Astrocyte (in vitro differentiated cells and primary cell): ENCODE results near the gene PCNX1. TPM values are rescaled to one million over a fixed set of nuclear protein-coding genes. Genes with fewer than 3 reads are reported as not detected.
"Not testable (repeated sequence)": the region's sequence is repeated elsewhere in the genome, so short reads cannot be mapped to it uniquely, and the experiment has no call there.

Experiments used
- DNase-seq: peaks from one replicate; pipeline ENCODE4 v3.0.0-alpha.2; 2010; ENCODE audit warnings: low read depth
- FAIRE-seq: peaks from 2 replicates; lab custom pipeline; 2011; peaks lifted over from hg19 to GRCh38; lab: Jason Lieb, UNC
- H2AFZ ChIP-seq: 2 replicates; pipeline ENCODE4 v1.6.0; 2012; ENCODE audit warnings: low read depth, low read length, inconsistent platforms
- H3K27ac ChIP-seq: 2 replicates; pipeline ENCODE4 v1.5.1; 2011; ENCODE audit warnings: low read depth, low read length, inconsistent platforms
- H3K27me3 ChIP-seq: 2 replicates; pipeline ENCODE4 v1.6.0; 2011; ENCODE audit warnings: low read length, inconsistent platforms; ENCODE audit not compliant: insufficient read depth
- H3K36me3 ChIP-seq: 2 replicates; pipeline ENCODE4 v1.5.1; 2011; ENCODE audit warnings: low read length, inconsistent platforms; ENCODE audit not compliant: insufficient read depth
- H3K4me1 ChIP-seq: 2 replicates; pipeline ENCODE4 v1.5.1; 2011; ENCODE audit warnings: low read length, inconsistent platforms; ENCODE audit not compliant: insufficient read depth
- H3K4me2 ChIP-seq: 2 replicates; pipeline ENCODE4 v1.6.0; 2012; ENCODE audit warnings: low read length, inconsistent platforms
- H3K4me3 ChIP-seq: 2 replicates; pipeline ENCODE4 v1.5.1; 2011; ENCODE audit warnings: low read depth, mild to moderate bottlenecking, low read length, inconsistent platforms; ENCODE audit not compliant: insufficient read depth
- H3K79me2 ChIP-seq: 2 replicates; pipeline ENCODE4 v1.6.0; 2012; ENCODE audit warnings: mild to moderate bottlenecking, low read length, inconsistent platforms; ENCODE audit not compliant: insufficient read depth
- H3K9ac ChIP-seq: 2 replicates; pipeline ENCODE4 v1.6.0; 2012; ENCODE audit warnings: mild to moderate bottlenecking, low read length, inconsistent platforms
- H3K9me3 ChIP-seq: 2 replicates; pipeline ENCODE4 v1.5.1; 2012; ENCODE audit warnings: low read depth, mild to moderate bottlenecking, low read length, inconsistent platforms; ENCODE audit not compliant: insufficient read depth
- H4K20me1 ChIP-seq: 2 replicates; pipeline ENCODE4 v1.6.0; 2012; ENCODE audit warnings: low read length, inconsistent platforms; ENCODE audit not compliant: insufficient read depth
- H3K27ac Mint-ChIP-seq: one replicate; pipeline ENCODE4 v1.8.0; 2021; ENCODE audit warnings: mild to moderate bottlenecking, mixed read lengths; ENCODE audit not compliant: unreplicated experiment
- H3K27me3 Mint-ChIP-seq: one replicate; pipeline ENCODE4 v1.8.0; 2021; ENCODE audit warnings: low read depth, mixed read lengths; ENCODE audit not compliant: unreplicated experiment
- H3K36me3 Mint-ChIP-seq: one replicate; pipeline ENCODE4 v1.8.0; 2021; ENCODE audit warnings: low read depth, mixed read lengths; ENCODE audit not compliant: unreplicated experiment
- H3K4me1 Mint-ChIP-seq: one replicate; pipeline ENCODE4 v1.8.0; 2021; ENCODE audit warnings: low read depth, mixed read lengths; ENCODE audit not compliant: unreplicated experiment
- H3K4me3 Mint-ChIP-seq: one replicate; pipeline ENCODE4 v1.8.0; 2021; ENCODE audit warnings: mild to moderate bottlenecking, moderate library complexity, mixed read lengths; ENCODE audit not compliant: unreplicated experiment
- H3K9me3 Mint-ChIP-seq: one replicate; pipeline ENCODE4 v1.8.0; 2021; ENCODE audit warnings: mild to moderate bottlenecking, mixed read lengths; ENCODE audit not compliant: unreplicated experiment
- CTCF ChIP-seq: IDR thresholded peaks from 2 replicates; pipeline ENCODE4 v1.5.1; 2011; ENCODE audit warnings: low read depth, mild to moderate bottlenecking, inconsistent platforms, low read length, moderate library complexity; ENCODE audit not compliant: insufficient read depth
- EZH2 ChIP-seq: IDR thresholded peaks from 2 replicates; pipeline ENCODE4 v1.6.1; 2012; ENCODE audit warnings: mild to moderate bottlenecking, low read length, inconsistent platforms; ENCODE audit not compliant: insufficient read depth
- total RNA-seq: library from RNA; stranded (reverse); gene quantifications from 2 replicates; pipeline ENCODE4 v1.2.1, GENCODE V29; 2021

PCNX1 gene
- total RNA-seq, 1 donor from 2014 or later: 91.3 TPM

GRCh38 chr14:70934084-70934483 is 26.8 kb downstream of the PCNX1 start:
- peaks cover 67% of the 10 kb centered on the region for H4K20me1 ChIP-seq
- no peak overlapping the region for H3K4me2 ChIP-seq
- no peak for TF ChIP-seq CTCF
- no peak for TF ChIP-seq EZH2
- H3K79me2 ChIP-seq: peaks cover 83% of the 10 kb centered on the region
- FAIRE-seq (no peak), DNase-seq (no peak)
- H3K9me3 ChIP-seq: no peaks in the 10 kb centered on the region
- no peak overlapping the region for H3K9ac ChIP-seq
- H3K27ac ChIP-seq: no peak overlapping the region
- H3K4me3 ChIP-seq: no peak overlapping the region
- no peaks in the 10 kb centered on the region for H3K27me3 ChIP-seq
- H3K36me3 ChIP-seq: no peaks in the 10 kb centered on the region
- Mint-ChIP-seq H3K9me3 (no peaks in the 10 kb centered on the region), H3K4me1 (peaks cover 21% of the 10 kb centered on the region), H3K4me3 (no peak overlapping the region), H3K27me3 (no peaks in the 10 kb centered on the region), H3K36me3 (no peaks in the 10 kb centered on the region), H3K27ac (no peak overlapping the region)
- H2AFZ ChIP-seq: no peak overlapping the region
- peaks cover 2% of the 10 kb centered on the region for H3K4me1 ChIP-seq

- no peak overlapping the region for H3K9ac ChIP-seq
- Mint-ChIP-seq H3K36me3 (no peaks in the 10 kb centered on the region), H3K27me3 (no peaks in the 10 kb centered on the region), H3K9me3 (peaks cover 2% of the 10 kb centered on the region), H3K27ac (no peak overlapping the region), H3K4me1 (peaks cover 22% of the 10 kb centered on the region), H3K4me3 (no peak overlapping the region)
- H3K36me3 ChIP-seq: no peaks in the 10 kb centered on the region
- peaks cover 2% of the 10 kb centered on the region for H3K4me1 ChIP-seq
- no peaks in the 10 kb centered on the region for H3K9me3 ChIP-seq
- DNase-seq (peak; percentile 30), FAIRE-seq (no peak)
- H3K4me3 ChIP-seq: no peak overlapping the region
- H3K27ac ChIP-seq: no peak overlapping the region
- TF ChIP-seq EZH2: no peak
- TF ChIP-seq CTCF: no peak
- H3K79me2 ChIP-seq: peaks cover 81% of the 10 kb centered on the region
- no peaks in the 10 kb centered on the region for H3K27me3 ChIP-seq
- H2AFZ ChIP-seq: no peak overlapping the region
- no peak overlapping the region for H3K4me2 ChIP-seq
- peaks cover 62% of the 10 kb centered on the region for H4K20me1 ChIP-seq
Measured at GRCh38 chr14:70934502-70935134, 27.4 kb downstream of the PCNX1 start.

DNA sequence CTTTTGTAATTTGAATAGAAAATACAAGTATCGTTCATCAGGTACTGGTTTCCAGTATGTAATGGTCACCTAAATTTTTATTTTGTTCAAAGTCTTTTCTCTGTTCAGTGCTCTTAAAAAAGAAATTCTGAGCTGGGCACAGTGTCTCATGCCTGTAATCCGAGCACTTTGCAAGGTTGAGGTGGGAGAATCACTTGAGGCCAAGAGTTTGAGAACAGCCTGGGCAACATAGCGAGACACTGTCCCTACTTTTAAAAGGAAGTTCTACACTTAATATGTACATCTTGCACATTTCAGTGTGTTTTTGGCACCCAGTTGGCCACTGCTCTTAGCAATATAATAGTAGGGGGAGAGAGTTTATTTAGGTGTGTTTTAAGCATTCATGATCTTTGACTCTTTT is 27.9 kb downstream of the PCNX1 start:
- FAIRE-seq (no peak), DNase-seq (no peak)
- Histone ChIP-seq H3K4me3 (no peak overlapping the region), H3K4me1 (peaks cover 2% of the 10 kb centered on the region), H2AFZ (no peak overlapping the region), H3K79me2 (peaks cover 78% of the 10 kb centered on the region), H3K36me3 (no peaks in the 10 kb centered on the region), H3K27me3 (no peaks in the 10 kb centered on the region), H3K9ac (no peak overlapping the region), H3K4me2 (no peak overlapping the region), H3K9me3 (no peaks in the 10 kb centered on the region), H4K20me1 (peaks cover 57% of the 10 kb centered on the region), H3K27ac (no peak overlapping the region)
- Mint-ChIP-seq H3K27ac (no peak overlapping the region), H3K36me3 (no peaks in the 10 kb centered on the region), H3K27me3 (no peaks in the 10 kb centered on the region), H3K4me3 (no peak overlapping the region), H3K9me3 (peaks cover 2% of the 10 kb centered on the region), H3K4me1 (peaks cover 18% of the 10 kb centered on the region)
- no peak for TF ChIP-seq CTCF
- no peak for TF ChIP-seq EZH2

GRCh38 chr14:70939693-70940092 is 32.4 kb downstream of the PCNX1 start:
- not testable (repeated sequence) for H3K4me3 ChIP-seq, H2AFZ ChIP-seq, H3K36me3 ChIP-seq, H3K27me3 ChIP-seq, H3K4me3 Mint-ChIP-seq, H3K4me1 ChIP-seq, H3K27me3 Mint-ChIP-seq, FAIRE-seq, H3K9ac ChIP-seq, H3K9me3 ChIP-seq, H3K27ac Mint-ChIP-seq, H3K27ac ChIP-seq, H3K4me2 ChIP-seq, DNase-seq
- Mint-ChIP-seq H3K4me1 (peaks cover 24% of the 10 kb centered on the region), H3K9me3 (peaks cover 11% of the 10 kb centered on the region), H3K36me3 (peaks cover 21% of the 10 kb centered on the region)
- Histone ChIP-seq H4K20me1 (peaks cover 54% of the 10 kb centered on the region), H3K79me2 (peaks cover 67% of the 10 kb centered on the region)
